HL-60 (cell line): ENCODE measurements around the gene IFI30.

ENCODE experiments used
- TF ChIP-seq, protein P1 (sequence below): IDR thresholded peaks from one replicate; pipeline ENCODE4 v1.5.1; 2011; ENCODE audit warnings: low read length, control low read depth, inconsistent platforms; ENCODE audit not compliant: insufficient read depth
- TF ChIP-seq, protein P2 (sequence below): IDR thresholded peaks from 2 replicates; pipeline ENCODE4 v1.6.1; 2012; ENCODE audit warnings: low read depth; ENCODE audit not compliant: insufficient replicate concordance

- TF ChIP-seq, protein P1, sequence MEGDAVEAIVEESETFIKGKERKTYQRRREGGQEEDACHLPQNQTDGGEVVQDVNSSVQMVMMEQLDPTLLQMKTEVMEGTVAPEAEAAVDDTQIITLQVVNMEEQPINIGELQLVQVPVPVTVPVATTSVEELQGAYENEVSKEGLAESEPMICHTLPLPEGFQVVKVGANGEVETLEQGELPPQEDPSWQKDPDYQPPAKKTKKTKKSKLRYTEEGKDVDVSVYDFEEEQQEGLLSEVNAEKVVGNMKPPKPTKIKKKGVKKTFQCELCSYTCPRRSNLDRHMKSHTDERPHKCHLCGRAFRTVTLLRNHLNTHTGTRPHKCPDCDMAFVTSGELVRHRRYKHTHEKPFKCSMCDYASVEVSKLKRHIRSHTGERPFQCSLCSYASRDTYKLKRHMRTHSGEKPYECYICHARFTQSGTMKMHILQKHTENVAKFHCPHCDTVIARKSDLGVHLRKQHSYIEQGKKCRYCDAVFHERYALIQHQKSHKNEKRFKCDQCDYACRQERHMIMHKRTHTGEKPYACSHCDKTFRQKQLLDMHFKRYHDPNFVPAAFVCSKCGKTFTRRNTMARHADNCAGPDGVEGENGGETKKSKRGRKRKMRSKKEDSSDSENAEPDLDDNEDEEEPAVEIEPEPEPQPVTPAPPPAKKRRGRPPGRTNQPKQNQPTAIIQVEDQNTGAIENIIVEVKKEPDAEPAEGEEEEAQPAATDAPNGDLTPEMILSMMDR, result no peak
- TF ChIP-seq, protein P2, sequence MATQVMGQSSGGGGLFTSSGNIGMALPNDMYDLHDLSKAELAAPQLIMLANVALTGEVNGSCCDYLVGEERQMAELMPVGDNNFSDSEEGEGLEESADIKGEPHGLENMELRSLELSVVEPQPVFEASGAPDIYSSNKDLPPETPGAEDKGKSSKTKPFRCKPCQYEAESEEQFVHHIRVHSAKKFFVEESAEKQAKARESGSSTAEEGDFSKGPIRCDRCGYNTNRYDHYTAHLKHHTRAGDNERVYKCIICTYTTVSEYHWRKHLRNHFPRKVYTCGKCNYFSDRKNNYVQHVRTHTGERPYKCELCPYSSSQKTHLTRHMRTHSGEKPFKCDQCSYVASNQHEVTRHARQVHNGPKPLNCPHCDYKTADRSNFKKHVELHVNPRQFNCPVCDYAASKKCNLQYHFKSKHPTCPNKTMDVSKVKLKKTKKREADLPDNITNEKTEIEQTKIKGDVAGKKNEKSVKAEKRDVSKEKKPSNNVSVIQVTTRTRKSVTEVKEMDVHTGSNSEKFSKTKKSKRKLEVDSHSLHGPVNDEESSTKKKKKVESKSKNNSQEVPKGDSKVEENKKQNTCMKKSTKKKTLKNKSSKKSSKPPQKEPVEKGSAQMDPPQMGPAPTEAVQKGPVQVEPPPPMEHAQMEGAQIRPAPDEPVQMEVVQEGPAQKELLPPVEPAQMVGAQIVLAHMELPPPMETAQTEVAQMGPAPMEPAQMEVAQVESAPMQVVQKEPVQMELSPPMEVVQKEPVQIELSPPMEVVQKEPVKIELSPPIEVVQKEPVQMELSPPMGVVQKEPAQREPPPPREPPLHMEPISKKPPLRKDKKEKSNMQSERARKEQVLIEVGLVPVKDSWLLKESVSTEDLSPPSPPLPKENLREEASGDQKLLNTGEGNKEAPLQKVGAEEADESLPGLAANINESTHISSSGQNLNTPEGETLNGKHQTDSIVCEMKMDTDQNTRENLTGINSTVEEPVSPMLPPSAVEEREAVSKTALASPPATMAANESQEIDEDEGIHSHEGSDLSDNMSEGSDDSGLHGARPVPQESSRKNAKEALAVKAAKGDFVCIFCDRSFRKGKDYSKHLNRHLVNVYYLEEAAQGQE, result no peak
Observed at GRCh38 chr19:18205200-18205892, 31.7 kb downstream of the IFI30 start.
